Liver (tissue), 3 donors: ENCODE results near the gene ANKDD1B.

ENCODE experiments used
- CTCF ChIP-seq: fragments of 150-350 bp; IDR thresholded peaks from 2 replicates; pipeline ENCODE4 v1.5.1; 2017; ENCODE audit warnings: improper control_type of control experiment, low read depth, low read length; ENCODE audit not compliant: missing input control
- EGR1 ChIP-seq, 2 donors: IDR thresholded peaks; 2 replicates each; pipeline ENCODE4 v1.6.1; 2016 to 2018; ENCODE audit warnings: antibody characterized with exemption in 2 of 2, low read depth in 2 of 2
- FOXA1 ChIP-seq: IDR thresholded peaks from 2 replicates; pipeline ENCODE4 v1.6.1; 2016; ENCODE audit warnings: antibody characterized with exemption
- GABPA ChIP-seq, 2 donors: IDR thresholded peaks in 1 of 2; conservative IDR thresholded peaks in 1 of 2; 2 replicates each; pipeline ENCODE4 v1.6.1; 2016; ENCODE audit warnings: antibody characterized with exemption in 2 of 2, mild to moderate bottlenecking in 1 of 2, moderate library complexity in 1 of 2
- MAX ChIP-seq: IDR thresholded peaks from 2 replicates; pipeline ENCODE4 v1.6.1; 2016; ENCODE audit warnings: antibody characterized with exemption
- RAD21 ChIP-seq, 2 donors: IDR thresholded peaks; 2 replicates each; pipeline ENCODE4 v1.6.1; 2016; ENCODE audit warnings: antibody characterized with exemption in 2 of 2, mild to moderate bottlenecking in 2 of 2
- RXRA ChIP-seq, 2 donors: IDR thresholded peaks; 2 replicates each; pipeline ENCODE4 v1.6.1; 2017 to 2018; ENCODE audit warnings: antibody characterized with exemption in 2 of 2, mild to moderate bottlenecking in 1 of 2
- SP1 ChIP-seq: IDR thresholded peaks from 2 replicates; pipeline ENCODE4 v1.6.1; 2018; ENCODE audit warnings: antibody characterized with exemption, mild to moderate bottlenecking
- TAF1 ChIP-seq: conservative IDR thresholded peaks from 2 replicates; pipeline ENCODE4 v1.6.1; 2016; ENCODE audit warnings: antibody characterized with exemption, mild to moderate bottlenecking
- YY1 ChIP-seq: IDR thresholded peaks from 2 replicates; pipeline ENCODE4 v1.6.1; 2016; ENCODE audit warnings: antibody characterized with exemption, mild to moderate bottlenecking
- donor health status: healthy.
- donor health status: healthy.

DNA sequence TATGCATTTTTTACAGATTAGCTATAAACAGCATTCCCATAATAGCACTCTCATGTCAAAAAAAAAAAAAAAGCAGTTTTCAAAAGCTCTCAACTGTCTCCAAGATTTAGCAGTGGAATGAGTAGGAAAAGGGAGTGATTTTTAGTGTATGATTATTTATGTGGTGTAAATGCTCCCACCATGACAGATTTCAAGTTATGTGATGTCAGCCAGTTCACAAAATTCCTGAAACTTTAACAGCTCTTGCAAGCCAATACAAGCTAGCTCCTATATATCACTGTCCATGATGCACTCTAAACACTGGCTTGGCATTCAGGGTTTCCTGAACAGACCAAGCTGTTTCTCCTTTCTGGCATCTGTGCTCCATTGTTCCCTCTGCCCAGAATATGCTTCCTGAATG is 7.9 kb upstream of the ANKDD1B start:
- TF ChIP-seq MAX (no peak), CTCF (no peak), SP1 (no peak), TAF1 (no peak), GABPA (IDR thresholded peaks at IDR 0.05 in 1 of 2, conservative IDR thresholded peaks at IDR 0.05 in 1 of 2) (no peak), YY1 (no peak), RAD21 (IDR thresholded peaks at IDR 0.05) (no peak), EGR1 (IDR thresholded peaks at IDR 0.05; ENCODE audit: low read depth in 2 of 2) (no peak), RXRA (IDR thresholded peaks at IDR 0.05) (no peak), FOXA1 (no peak)
